NCI-H1436 (cell line): Measurements from ENCODE around the gene PPP1R1C.
A peak's percentile ranks its signal among the peaks of the same experiment; 100 is the strongest.
"Not testable (repeated sequence)": the region's sequence is repeated elsewhere in the genome, so short reads cannot be mapped to it uniquely, and the experiment has no call there.

Experiments
- DNase-seq: peaks from one replicate; lab custom pipeline; 2025; lab: John Stamatoyannopoulos, UW

The PPP1R1C gene

GRCh38 chr2:182015334-182016109, 29.9 kb downstream of the PPP1R1C start:
- no peak for DNase-seq

- DNase-seq = no peak
These were observed 32.6 kb downstream of the PPP1R1C start for GRCh38 chr2:182018218-182018617.

- DNase-seq = no peak
These were observed 34.1 kb downstream of the PPP1R1C start for GRCh38 chr2:182019731-182020130.

- DNase-seq = peak; percentile 78
These were observed 34.8 kb downstream of the PPP1R1C start for GRCh38 chr2:182020286-182021070.

GRCh38 chr2:182023235-182023634, 37.6 kb downstream of the PPP1R1C start:
- no peak for DNase-seq

GRCh38 chr2:182030875-182031274, 45.2 kb downstream of the PPP1R1C start:
- DNase-seq = not testable (repeated sequence)

- DNase-seq = no peak
These were observed 46.3 kb downstream of the PPP1R1C start for GRCh38 chr2:182031956-182032355.

GRCh38 chr2:182033449-182033848, 47.8 kb downstream of the PPP1R1C start:
- DNase-seq = no peak

- DNase-seq = no peak
These were observed 52.9 kb downstream of the PPP1R1C start for GRCh38 chr2:182038576-182038975.

GRCh38 chr2:182043021-182043420, 57.4 kb downstream of the PPP1R1C start:
- no peak for DNase-seq

GRCh38 chr2:182043861-182044260, 58.2 kb downstream of the PPP1R1C start:
- DNase-seq = no peak

- DNase-seq = no peak
These were observed 61.9 kb downstream of the PPP1R1C start for GRCh38 chr2:182047544-182047943.

GRCh38 chr2:182048088-182048487, 62.4 kb downstream of the PPP1R1C start:
- no peak for DNase-seq

GRCh38 chr2:182048621-182049020, 63.0 kb downstream of the PPP1R1C start:
- no peak for DNase-seq

GRCh38 chr2:182049372-182050148, 63.9 kb downstream of the PPP1R1C start:
- no peak for DNase-seq

GRCh38 chr2:182050333-182051135, 64.9 kb downstream of the PPP1R1C start:
- no peak for DNase-seq

- no peak for DNase-seq
These were observed 70.3 kb downstream of the PPP1R1C start for GRCh38 chr2:182055993-182056392.

- DNase-seq = no peak
These were observed 71.3 kb downstream of the PPP1R1C start for GRCh38 chr2:182057002-182057401.

- DNase-seq = no peak
These were observed 72.4 kb downstream of the PPP1R1C start for GRCh38 chr2:182058056-182058455.

GRCh38 chr2:182061739-182062138, 76.1 kb downstream of the PPP1R1C start:
- no peak for DNase-seq

GRCh38 chr2:182062329-182062972, 76.8 kb downstream of the PPP1R1C start:
- DNase-seq = no peak
